IMR-90 (cell line): Measurements from ENCODE around the gene DCAF16. TPM values are rescaled to one million over a fixed set of nuclear protein-coding genes. Genes with fewer than 3 reads are reported as not detected.

ENCODE experiments used
- ATAC-seq: fragments of 200-7000 bp; cut with Tn5 transposase; 2 replicates; pipeline ENCODE4 v1.9.1; 2020; ENCODE audit warnings: low read depth, mild to moderate bottlenecking, moderate library complexity
- BruUV-seq: library from RNA; stranded (reverse); fragments of 400-500 nt; replicated peaks from 2 replicates; lab custom pipeline; 2021; lab: Mats Ljungman, UMichigan
- CTCF ChIA-PET: fragments of 300-600 bp; formaldehyde crosslinking; extraction: SDS; loops from one replicate; lab custom pipeline; 2021; ENCODE audit warnings: antibody characterized with exemption; lab: Yijun Ruan, JAX
- POLR2A ChIA-PET: fragments of 300-600 bp; sonication (Branson Sonifier 250); formaldehyde crosslinking; loops from one replicate; lab custom pipeline; 2022; ENCODE audit warnings: antibody characterized with exemption; ENCODE audit not compliant: unreplicated experiment; lab: Charles Lee
- DNase-seq: peaks from one replicate; pipeline ENCODE4 v3.0.0; 2013
- H2AFZ ChIP-seq: replicated peaks from 2 replicates; pipeline ENCODE3; 2013; ENCODE audit warnings: low read length, mild to moderate bottlenecking; ENCODE audit not compliant: poor library complexity
- H2AK5ac ChIP-seq: 2 replicates; pipeline ENCODE4 v1.6.1; 2013; ENCODE audit warnings: low read depth, low read length, inconsistent platforms
- H2AK9ac ChIP-seq: replicated peaks from 2 replicates; pipeline ENCODE3; 2013; ENCODE audit warnings: mild to moderate bottlenecking, low read depth, low read length, moderate library complexity; ENCODE audit not compliant: poor library complexity
- H2BK120ac ChIP-seq: 2 replicates; pipeline ENCODE4 v1.6.1; 2013; ENCODE audit warnings: low read depth, low read length, inconsistent platforms
- H2BK15ac ChIP-seq: 3 replicates; pipeline ENCODE4 v1.6.1; 2013; ENCODE audit warnings: low read depth, low read length, inconsistent platforms
- H2BK20ac ChIP-seq: 2 replicates; pipeline ENCODE4 v1.6.1; 2013; ENCODE audit warnings: low read depth, mild to moderate bottlenecking, inconsistent platforms, low read length, moderate library complexity
- H2BK5ac ChIP-seq: 2 replicates; pipeline ENCODE4 v1.6.1; 2013; ENCODE audit warnings: mild to moderate bottlenecking, low read depth, low read length, inconsistent platforms; ENCODE audit not compliant: poor library complexity, severe bottlenecking
- H3K14ac ChIP-seq: replicated peaks from 2 replicates; pipeline ENCODE4 v1.6.1; 2013; ENCODE audit warnings: low read depth, low read length, inconsistent platforms
- H3K18ac ChIP-seq: 2 replicates; pipeline ENCODE4 v1.6.1; 2013; ENCODE audit warnings: low read depth, low read length, control low read depth
- H3K23ac ChIP-seq: 2 replicates; pipeline ENCODE4 v1.6.1; 2013; ENCODE audit warnings: low read depth, low read length, inconsistent platforms
- H3K27ac ChIP-seq: 2 replicates; pipeline ENCODE4 v1.5.1; 2013; ENCODE audit warnings: mild to moderate bottlenecking, control low read depth, low read length; ENCODE audit not compliant: insufficient read depth
- H3K27me3 ChIP-seq: 2 replicates; pipeline ENCODE4 v1.6.1; 2013; ENCODE audit warnings: low read length; ENCODE audit not compliant: control insufficient read depth, insufficient read depth
- H3K36me3 ChIP-seq: 2 replicates; pipeline ENCODE4 v1.6.1; 2013; ENCODE audit warnings: low read length, mixed read lengths; ENCODE audit not compliant: control insufficient read depth, insufficient read depth
- H3K4ac ChIP-seq: 2 replicates; pipeline ENCODE4 v1.6.1; 2013; ENCODE audit warnings: low read depth, low read length, inconsistent platforms
- H3K4me1 ChIP-seq: 2 replicates; pipeline ENCODE4 v1.6.1; 2013; ENCODE audit warnings: low read length, mixed read lengths; ENCODE audit not compliant: control insufficient read depth, insufficient read depth
- H3K4me2 ChIP-seq: 2 replicates; pipeline ENCODE4 v1.6.1; 2013; ENCODE audit warnings: low read depth, mild to moderate bottlenecking, control low read depth, low read length, moderate library complexity
- H3K4me3 ChIP-seq: 2 replicates; pipeline ENCODE4 v1.5.1; 2013; ENCODE audit warnings: low read depth, mild to moderate bottlenecking, control low read depth, low read length, moderate library complexity; ENCODE audit not compliant: insufficient read depth
- H3K56ac ChIP-seq: 2 replicates; pipeline ENCODE4 v1.6.1; 2013; ENCODE audit warnings: low read length, inconsistent platforms; ENCODE audit not compliant: insufficient read depth; ENCODE audit errors: extremely low read depth
- H3K79me1 ChIP-seq, 2 experiments: 2 replicates each; pipeline ENCODE4 v1.6.1; 2013; ENCODE audit warnings: low read length in 2 of 2, inconsistent platforms in 1 of 2, low read depth in 1 of 2
- H3K9ac ChIP-seq: 2 replicates; pipeline ENCODE4 v1.6.1; 2013; ENCODE audit warnings: low read depth, low read length, control low read depth
- H3K9me1 ChIP-seq: 2 replicates; pipeline ENCODE4 v1.6.1; 2013; ENCODE audit warnings: low read length, inconsistent platforms; ENCODE audit not compliant: insufficient read depth
- H3K9me3 ChIP-seq: 2 replicates; pipeline ENCODE4 v1.6.1; 2013; ENCODE audit warnings: low read length; ENCODE audit not compliant: control insufficient read depth, insufficient read depth
- H4K20me1 ChIP-seq: 2 replicates; pipeline ENCODE4 v1.6.1; 2013; ENCODE audit warnings: low read length, inconsistent platforms; ENCODE audit not compliant: insufficient read depth
- H4K5ac ChIP-seq: 2 replicates; pipeline ENCODE4 v1.6.1; 2013; ENCODE audit warnings: mild to moderate bottlenecking, low read depth, low read length, control low read depth
- H4K8ac ChIP-seq, 2 experiments: 2 replicates each; pipeline ENCODE4 v1.6.1; 2013; ENCODE audit warnings: low read depth in 2 of 2, low read length in 2 of 2, control low read depth in 1 of 2, inconsistent platforms in 1 of 2
- H4K91ac ChIP-seq: 2 replicates; pipeline ENCODE4 v1.6.1; 2013; ENCODE audit warnings: low read depth, low read length, inconsistent platforms; ENCODE audit not compliant: insufficient read depth
- BHLHE40 ChIP-seq: fragments of 150-350 bp; IDR thresholded peaks from 2 replicates; pipeline ENCODE4 v1.6.1; 2016; ENCODE audit warnings: mild to moderate bottlenecking, low read depth, low read length
- CEBPB ChIP-seq: IDR thresholded peaks from 2 replicates; pipeline ENCODE4 v1.6.1; 2012; ENCODE audit warnings: low read depth, low read length, improper control_type of control experiment
- CHD1 ChIP-seq: IDR thresholded peaks from 2 replicates; pipeline ENCODE4 v1.6.1; 2012; ENCODE audit warnings: low read depth, low read length, improper control_type of control experiment
- FOS ChIP-seq: fragments of 150-350 bp; IDR thresholded peaks from 2 replicates; pipeline ENCODE4 v1.6.1; 2016; ENCODE audit warnings: low read depth, low read length
- MAFK ChIP-seq: IDR thresholded peaks from 2 replicates; pipeline ENCODE4 v1.6.1; 2012; ENCODE audit warnings: low read depth, low read length, improper control_type of control experiment
- MAZ ChIP-seq: IDR thresholded peaks from 2 replicates; pipeline ENCODE4 v1.6.1; 2012; ENCODE audit warnings: low read depth, mild to moderate bottlenecking, low read length, improper control_type of control experiment, moderate library complexity, borderline replicate concordance
- MXI1 ChIP-seq: IDR thresholded peaks from 2 replicates; pipeline ENCODE4 v1.6.1; 2012; ENCODE audit warnings: low read depth, mild to moderate bottlenecking, low read length, moderate library complexity, borderline replicate concordance
- NFE2L2 ChIP-seq: fragments of 150-350 bp; IDR thresholded peaks from 2 replicates; pipeline ENCODE4 v1.6.1; 2016; ENCODE audit warnings: low read depth, mild to moderate bottlenecking, low read length
- POLR2A ChIP-seq: IDR thresholded peaks from 2 replicates; pipeline ENCODE4 v1.6.1; 2012; ENCODE audit warnings: mild to moderate bottlenecking, low read depth, low read length
- RAD21 ChIP-seq: IDR thresholded peaks from 2 replicates; pipeline ENCODE4 v1.6.1; 2012; ENCODE audit warnings: low read length, improper control_type of control experiment
- RCOR1 ChIP-seq: IDR thresholded peaks from 2 replicates; pipeline ENCODE4 v1.6.1; 2012; ENCODE audit warnings: mild to moderate bottlenecking, low read length, improper control_type of control experiment; ENCODE audit not compliant: insufficient replicate concordance
- RFX5 ChIP-seq: IDR thresholded peaks from 2 replicates; pipeline ENCODE4 v1.8.0; 2012; ENCODE audit warnings: low read depth, mild to moderate bottlenecking, low read length, moderate library complexity
- SMC3 ChIP-seq: fragments of 150-350 bp; IDR thresholded peaks from 2 replicates; pipeline ENCODE4 v1.6.1; 2016; ENCODE audit warnings: low read depth, mild to moderate bottlenecking, antibody characterized with exemption, low read length, moderate library complexity
- WGBS, 2 experiments: methylation state at CpG; one replicate each; pipeline versions ENCODE4 v1.1.5 to v1.1.7; 2013; ENCODE audit warnings: missing lambda C conversion rate in 2 of 2; ENCODE audit not compliant: insufficient read length in 1 of 2; ENCODE audit errors: extremely low coverage in 2 of 2; 5-methylcytosine and 5-hydroxymethylcytosine counted together
- dilution Hi-C: fragments of 300-500 bp; cut with HindIII; formaldehyde crosslinking; loops from one replicate; pipeline ENCODE4 v1.14.3; 2018; ENCODE audit warnings: low sequenced_read_pairs; ENCODE audit not compliant: unreplicated experiment
- in situ Hi-C: fragments of 300-500 bp; cut with MboI; formaldehyde crosslinking; loops from 3 replicates; pipeline ENCODE4 v1.14.3; 2019; ENCODE audit warnings: low sequenced_read_pairs, inconsistent platforms, mixed read lengths
- intact Hi-C: fragments of 100-400 bp; cut with micrococcal nuclease; formaldehyde crosslinking; loops from 2 replicates; pipeline ENCODE4 v1.10.0; 2022
- polyA plus RNA-seq, 3 experiments: library from polyadenylated mRNA; depleted of rRNA; stranded (reverse); fragments of >200 nt; gene quantifications; 2 replicates each; pipeline ENCODE4 v1.2.3, GENCODE V29; 2012; ENCODE audit warnings: low replicate concordance in 1 of 3
- total RNA-seq: library from RNA; depleted of rRNA; stranded (reverse); fragments of >200 nt; gene quantifications from 2 replicates; pipeline ENCODE4 v1.2.3, GENCODE V29; 2012
- TF ChIP-seq, protein P1 (sequence below): fragments of 150-350 bp; IDR thresholded peaks from 2 replicates; pipeline ENCODE4 v1.6.1; 2017; ENCODE audit warnings: mild to moderate bottlenecking, antibody characterized with exemption, low read length, low read depth
- TF ChIP-seq, protein P2 (sequence below): fragments of 150-350 bp; IDR thresholded peaks from 2 replicates; pipeline ENCODE4 v1.6.1; 2016; ENCODE audit warnings: low read depth, mild to moderate bottlenecking, low read length, moderate library complexity, borderline replicate concordance
- TF ChIP-seq, protein P3 (sequence below): conservative IDR thresholded peaks from 2 replicates; pipeline ENCODE4 v1.5.1; 2012; ENCODE audit warnings: mild to moderate bottlenecking, low read depth, low read length, improper control_type of control experiment

The DCAF16 gene
- total and polyA plus RNA-seq, 2 of the 4 experiments (the other 2 are of a cell fraction), result 15.1 to 31.5 TPM

DNA sequence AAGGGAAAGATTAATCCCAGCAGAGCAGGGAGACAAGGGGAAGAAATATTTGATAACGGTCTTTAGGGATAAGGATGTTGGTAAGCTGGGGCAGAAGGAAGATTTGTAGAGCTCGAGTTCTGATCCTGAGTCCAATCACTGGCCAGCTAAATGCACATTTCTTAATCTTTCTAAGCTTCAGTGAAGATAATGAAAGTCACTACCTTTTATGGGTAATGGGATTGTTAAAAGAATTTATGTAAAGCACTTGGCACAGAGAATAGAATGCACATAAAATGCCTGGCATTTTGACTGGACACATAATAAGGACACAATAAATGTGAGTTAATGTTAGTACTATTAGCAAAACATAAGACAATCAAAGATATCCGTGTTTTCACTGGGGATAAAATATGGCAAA lies 43.5 kb upstream of the DCAF16 start:
- H3K18ac ChIP-seq, result no peak overlapping the region
- H3K9me3 ChIP-seq, result no peaks in the 10 kb centered on the region
- H3K4ac ChIP-seq, result no peak overlapping the region
- ChIA-PET CTCF (no interaction called here), POLR2A (no interaction called here)
- no peaks in the 10 kb centered on the region for H3K4me1 ChIP-seq
- no peak overlapping the region for H2BK5ac ChIP-seq
- no peak overlapping the region for H3K14ac ChIP-seq
- H4K91ac ChIP-seq, result no peak overlapping the region
- no peak overlapping the region for H3K23ac ChIP-seq
- H3K27me3 ChIP-seq, result no peaks in the 10 kb centered on the region
- no peaks in the 10 kb centered on the region for H3K79me1 ChIP-seq
- H3K9me1 ChIP-seq, result no peaks in the 10 kb centered on the region
- no peaks in the 10 kb centered on the region for H4K20me1 ChIP-seq
- no TSS peak for BruUV-seq
- no peak overlapping the region for H2BK120ac ChIP-seq
- no peak overlapping the region for H3K27ac ChIP-seq
- H3K4me2 ChIP-seq, result no peak overlapping the region
- no CpG with 5 or more reads among the region's 3 CpGs for WGBS, 2 experiments
- no peak for TF ChIP-seq MAFK
- no peak for TF ChIP-seq FOS
- TF ChIP-seq RFX5, result no peak
- TF ChIP-seq SMC3, result no peak
- no peak for TF ChIP-seq NFE2L2
- TF ChIP-seq BHLHE40, result no peak
- TF ChIP-seq POLR2A, result no peak
- TF ChIP-seq, protein P1, sequence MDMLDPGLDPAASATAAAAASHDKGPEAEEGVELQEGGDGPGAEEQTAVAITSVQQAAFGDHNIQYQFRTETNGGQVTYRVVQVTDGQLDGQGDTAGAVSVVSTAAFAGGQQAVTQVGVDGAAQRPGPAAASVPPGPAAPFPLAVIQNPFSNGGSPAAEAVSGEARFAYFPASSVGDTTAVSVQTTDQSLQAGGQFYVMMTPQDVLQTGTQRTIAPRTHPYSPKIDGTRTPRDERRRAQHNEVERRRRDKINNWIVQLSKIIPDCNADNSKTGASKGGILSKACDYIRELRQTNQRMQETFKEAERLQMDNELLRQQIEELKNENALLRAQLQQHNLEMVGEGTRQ, result no peak
- no peak for TF ChIP-seq MAZ
- TF ChIP-seq RCOR1, result no peak
- TF ChIP-seq, protein P2, sequence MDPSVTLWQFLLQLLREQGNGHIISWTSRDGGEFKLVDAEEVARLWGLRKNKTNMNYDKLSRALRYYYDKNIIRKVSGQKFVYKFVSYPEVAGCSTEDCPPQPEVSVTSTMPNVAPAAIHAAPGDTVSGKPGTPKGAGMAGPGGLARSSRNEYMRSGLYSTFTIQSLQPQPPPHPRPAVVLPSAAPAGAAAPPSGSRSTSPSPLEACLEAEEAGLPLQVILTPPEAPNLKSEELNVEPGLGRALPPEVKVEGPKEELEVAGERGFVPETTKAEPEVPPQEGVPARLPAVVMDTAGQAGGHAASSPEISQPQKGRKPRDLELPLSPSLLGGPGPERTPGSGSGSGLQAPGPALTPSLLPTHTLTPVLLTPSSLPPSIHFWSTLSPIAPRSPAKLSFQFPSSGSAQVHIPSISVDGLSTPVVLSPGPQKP, result no peak
- TF ChIP-seq MXI1, result no peak
- TF ChIP-seq CHD1, result no peak
- TF ChIP-seq RAD21, result no peak
- TF ChIP-seq, protein P3, sequence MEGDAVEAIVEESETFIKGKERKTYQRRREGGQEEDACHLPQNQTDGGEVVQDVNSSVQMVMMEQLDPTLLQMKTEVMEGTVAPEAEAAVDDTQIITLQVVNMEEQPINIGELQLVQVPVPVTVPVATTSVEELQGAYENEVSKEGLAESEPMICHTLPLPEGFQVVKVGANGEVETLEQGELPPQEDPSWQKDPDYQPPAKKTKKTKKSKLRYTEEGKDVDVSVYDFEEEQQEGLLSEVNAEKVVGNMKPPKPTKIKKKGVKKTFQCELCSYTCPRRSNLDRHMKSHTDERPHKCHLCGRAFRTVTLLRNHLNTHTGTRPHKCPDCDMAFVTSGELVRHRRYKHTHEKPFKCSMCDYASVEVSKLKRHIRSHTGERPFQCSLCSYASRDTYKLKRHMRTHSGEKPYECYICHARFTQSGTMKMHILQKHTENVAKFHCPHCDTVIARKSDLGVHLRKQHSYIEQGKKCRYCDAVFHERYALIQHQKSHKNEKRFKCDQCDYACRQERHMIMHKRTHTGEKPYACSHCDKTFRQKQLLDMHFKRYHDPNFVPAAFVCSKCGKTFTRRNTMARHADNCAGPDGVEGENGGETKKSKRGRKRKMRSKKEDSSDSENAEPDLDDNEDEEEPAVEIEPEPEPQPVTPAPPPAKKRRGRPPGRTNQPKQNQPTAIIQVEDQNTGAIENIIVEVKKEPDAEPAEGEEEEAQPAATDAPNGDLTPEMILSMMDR, result no peak
- no peak for TF ChIP-seq CEBPB
- DNase-seq, result no peak
- H3K36me3 ChIP-seq, result no peaks in the 10 kb centered on the region
- H4K5ac ChIP-seq, result no peak overlapping the region; the same call in 1 of the 2 replicates
- no peak overlapping the region for H4K8ac ChIP-seq
- H2AFZ ChIP-seq, result no peak overlapping the region
- no peak overlapping the region for H3K4me3 ChIP-seq
- intact Hi-C loops (no loop called here), in situ Hi-C loops (no loop called here), dilution Hi-C loops (no loop called here)
- no peak overlapping the region for H2BK20ac ChIP-seq
- no peak overlapping the region for H3K9ac ChIP-seq
- H2BK15ac ChIP-seq, result no peak overlapping the region
- H2AK9ac ChIP-seq, result no peak overlapping the region
- no peak for ATAC-seq
- H3K56ac ChIP-seq, result no peak overlapping the region
- no peak overlapping the region for H2AK5ac ChIP-seq
